WTC11 (cell line): ENCODE data around the gene RAB34.

Experiments
- ATF1 ChIP-seq: sonication (generic); formaldehyde crosslinking; IDR thresholded peaks from 2 replicates; pipeline ENCODE4 v1.8.1; 2023; ENCODE audit warnings: mild to moderate bottlenecking, moderate library complexity, missing genetic modification reagents
- HMGA2 ChIP-seq: fragments of 250-450 bp; sonication (Bioruptor Pico); IDR thresholded peaks from 2 replicates; pipeline ENCODE4 v1.4.0; 2021; ENCODE audit warnings: mild to moderate bottlenecking, moderate library complexity
- IRF2 ChIP-seq: sonication (generic); formaldehyde crosslinking; IDR thresholded peaks from 2 replicates; pipeline ENCODE4 v1.8.0; 2022; ENCODE audit warnings: low read depth, missing genetic modification reagents, borderline replicate concordance
- KAT7 ChIP-seq: sonication (generic); formaldehyde crosslinking; IDR thresholded peaks from 2 replicates; pipeline ENCODE4 v1.8.1; 2023; ENCODE audit warnings: missing genetic modification reagents, mild to moderate bottlenecking, borderline replicate concordance
- SMAD4 ChIP-seq: sonication (generic); formaldehyde crosslinking; IDR thresholded peaks from 2 replicates; pipeline ENCODE4 v1.8.0; 2022; ENCODE audit warnings: mild to moderate bottlenecking, missing genetic modification reagents
- TF ChIP-seq, protein P1 (sequence below): fragments of 200-600 bp; IDR thresholded peaks from 2 replicates; pipeline ENCODE4 v1.8.0; 2022; ENCODE audit warnings: antibody characterized with exemption
- TF ChIP-seq, protein P2 (sequence below): sonication (generic); formaldehyde crosslinking; IDR thresholded peaks from 2 replicates; pipeline ENCODE4 v1.8.1; 2022; ENCODE audit warnings: low read depth, mild to moderate bottlenecking, moderate library complexity, missing genetic modification reagents, borderline replicate concordance
- TF ChIP-seq, protein P3 (sequence below): sonication (generic); formaldehyde crosslinking; IDR thresholded peaks from 2 replicates; pipeline ENCODE4 v1.8.1; 2023; ENCODE audit warnings: mild to moderate bottlenecking, missing genetic modification reagents
- TF ChIP-seq, protein P4 (sequence below): sonication (generic); formaldehyde crosslinking; IDR thresholded peaks from 2 replicates; pipeline ENCODE4 v1.8.0; 2022; ENCODE audit warnings: mild to moderate bottlenecking, missing genetic modification reagents
- TF ChIP-seq, protein P5 (sequence below): sonication (generic); formaldehyde crosslinking; IDR thresholded peaks from 2 replicates; pipeline ENCODE4 v1.8.1; 2022; ENCODE audit warnings: low read depth, missing genetic modification reagents, borderline replicate concordance

DNA sequence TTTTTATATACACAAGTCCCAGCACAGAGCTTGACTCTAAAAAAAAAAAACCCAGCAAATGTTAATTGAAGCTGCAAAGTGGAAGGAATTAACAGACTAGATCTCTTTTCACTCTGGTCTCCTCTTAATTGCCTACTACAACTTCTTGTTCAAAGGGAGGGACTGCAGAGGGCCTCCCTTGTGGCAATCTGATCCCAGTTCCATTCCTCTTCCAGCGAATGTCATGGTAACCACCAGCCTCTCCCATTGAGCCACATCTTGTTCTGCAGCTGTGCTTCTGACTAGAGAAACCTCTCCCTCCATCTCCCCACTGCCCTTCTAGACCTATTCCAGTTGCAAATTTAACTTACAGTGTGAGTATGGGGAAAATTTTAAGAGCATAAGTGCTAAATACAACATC lies 49.8 kb downstream of the RAB34 start:
- TF ChIP-seq, protein P1, sequence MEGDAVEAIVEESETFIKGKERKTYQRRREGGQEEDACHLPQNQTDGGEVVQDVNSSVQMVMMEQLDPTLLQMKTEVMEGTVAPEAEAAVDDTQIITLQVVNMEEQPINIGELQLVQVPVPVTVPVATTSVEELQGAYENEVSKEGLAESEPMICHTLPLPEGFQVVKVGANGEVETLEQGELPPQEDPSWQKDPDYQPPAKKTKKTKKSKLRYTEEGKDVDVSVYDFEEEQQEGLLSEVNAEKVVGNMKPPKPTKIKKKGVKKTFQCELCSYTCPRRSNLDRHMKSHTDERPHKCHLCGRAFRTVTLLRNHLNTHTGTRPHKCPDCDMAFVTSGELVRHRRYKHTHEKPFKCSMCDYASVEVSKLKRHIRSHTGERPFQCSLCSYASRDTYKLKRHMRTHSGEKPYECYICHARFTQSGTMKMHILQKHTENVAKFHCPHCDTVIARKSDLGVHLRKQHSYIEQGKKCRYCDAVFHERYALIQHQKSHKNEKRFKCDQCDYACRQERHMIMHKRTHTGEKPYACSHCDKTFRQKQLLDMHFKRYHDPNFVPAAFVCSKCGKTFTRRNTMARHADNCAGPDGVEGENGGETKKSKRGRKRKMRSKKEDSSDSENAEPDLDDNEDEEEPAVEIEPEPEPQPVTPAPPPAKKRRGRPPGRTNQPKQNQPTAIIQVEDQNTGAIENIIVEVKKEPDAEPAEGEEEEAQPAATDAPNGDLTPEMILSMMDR = no peak
- TF ChIP-seq IRF2 (no peak), ATF1 (no peak), KAT7 (no peak), SMAD4 (CRISPR knock-in tag) (no peak), HMGA2 (CRISPR knock-in tag) (no peak)
- TF ChIP-seq, protein P2, sequence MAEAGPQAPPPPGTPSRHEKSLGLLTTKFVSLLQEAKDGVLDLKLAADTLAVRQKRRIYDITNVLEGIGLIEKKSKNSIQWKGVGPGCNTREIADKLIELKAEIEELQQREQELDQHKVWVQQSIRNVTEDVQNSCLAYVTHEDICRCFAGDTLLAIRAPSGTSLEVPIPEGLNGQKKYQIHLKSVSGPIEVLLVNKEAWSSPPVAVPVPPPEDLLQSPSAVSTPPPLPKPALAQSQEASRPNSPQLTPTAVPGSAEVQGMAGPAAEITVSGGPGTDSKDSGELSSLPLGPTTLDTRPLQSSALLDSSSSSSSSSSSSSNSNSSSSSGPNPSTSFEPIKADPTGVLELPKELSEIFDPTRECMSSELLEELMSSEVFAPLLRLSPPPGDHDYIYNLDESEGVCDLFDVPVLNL (CRISPR knock-in tag) = no peak
- TF ChIP-seq, protein P3, sequence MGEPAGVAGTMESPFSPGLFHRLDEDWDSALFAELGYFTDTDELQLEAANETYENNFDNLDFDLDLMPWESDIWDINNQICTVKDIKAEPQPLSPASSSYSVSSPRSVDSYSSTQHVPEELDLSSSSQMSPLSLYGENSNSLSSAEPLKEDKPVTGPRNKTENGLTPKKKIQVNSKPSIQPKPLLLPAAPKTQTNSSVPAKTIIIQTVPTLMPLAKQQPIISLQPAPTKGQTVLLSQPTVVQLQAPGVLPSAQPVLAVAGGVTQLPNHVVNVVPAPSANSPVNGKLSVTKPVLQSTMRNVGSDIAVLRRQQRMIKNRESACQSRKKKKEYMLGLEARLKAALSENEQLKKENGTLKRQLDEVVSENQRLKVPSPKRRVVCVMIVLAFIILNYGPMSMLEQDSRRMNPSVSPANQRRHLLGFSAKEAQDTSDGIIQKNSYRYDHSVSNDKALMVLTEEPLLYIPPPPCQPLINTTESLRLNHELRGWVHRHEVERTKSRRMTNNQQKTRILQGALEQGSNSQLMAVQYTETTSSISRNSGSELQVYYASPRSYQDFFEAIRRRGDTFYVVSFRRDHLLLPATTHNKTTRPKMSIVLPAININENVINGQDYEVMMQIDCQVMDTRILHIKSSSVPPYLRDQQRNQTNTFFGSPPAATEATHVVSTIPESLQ (CRISPR knock-in tag) = no peak
- TF ChIP-seq, protein P4, sequence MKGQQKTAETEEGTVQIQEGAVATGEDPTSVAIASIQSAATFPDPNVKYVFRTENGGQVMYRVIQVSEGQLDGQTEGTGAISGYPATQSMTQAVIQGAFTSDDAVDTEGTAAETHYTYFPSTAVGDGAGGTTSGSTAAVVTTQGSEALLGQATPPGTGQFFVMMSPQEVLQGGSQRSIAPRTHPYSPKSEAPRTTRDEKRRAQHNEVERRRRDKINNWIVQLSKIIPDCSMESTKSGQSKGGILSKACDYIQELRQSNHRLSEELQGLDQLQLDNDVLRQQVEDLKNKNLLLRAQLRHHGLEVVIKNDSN (CRISPR knock-in tag) = no peak
- TF ChIP-seq, protein P5, sequence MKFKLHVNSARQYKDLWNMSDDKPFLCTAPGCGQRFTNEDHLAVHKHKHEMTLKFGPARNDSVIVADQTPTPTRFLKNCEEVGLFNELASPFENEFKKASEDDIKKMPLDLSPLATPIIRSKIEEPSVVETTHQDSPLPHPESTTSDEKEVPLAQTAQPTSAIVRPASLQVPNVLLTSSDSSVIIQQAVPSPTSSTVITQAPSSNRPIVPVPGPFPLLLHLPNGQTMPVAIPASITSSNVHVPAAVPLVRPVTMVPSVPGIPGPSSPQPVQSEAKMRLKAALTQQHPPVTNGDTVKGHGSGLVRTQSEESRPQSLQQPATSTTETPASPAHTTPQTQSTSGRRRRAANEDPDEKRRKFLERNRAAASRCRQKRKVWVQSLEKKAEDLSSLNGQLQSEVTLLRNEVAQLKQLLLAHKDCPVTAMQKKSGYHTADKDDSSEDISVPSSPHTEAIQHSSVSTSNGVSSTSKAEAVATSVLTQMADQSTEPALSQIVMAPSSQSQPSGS (CRISPR knock-in tag) = no peak
